ENCODE measurements around the gene MYO18B.
A peak's percentile ranks its signal among the peaks of the same experiment; 100 is the strongest.

The MYO18B gene

GRCh38 chr22:25964961-25965730 is 223.2 kb downstream of the MYO18B start:
- peaks cover 17% of the 10 kb centered on the region for H3K9me3 ChIP-seq (ENCODE audit: insufficient read depth, low read length)
- no peak overlapping the region for H2AFZ ChIP-seq (ENCODE audit: low read depth, low read length)
- TF ChIP-seq CTCF (IDR thresholded peaks at IDR 0.05; ENCODE audit: low read depth, low read length), result no peak
- TF ChIP-seq EZH2phosphoT487 (IDR thresholded peaks at IDR 0.05; ENCODE audit: low read depth), result no peak
- no peak overlapping the region for H3K4me2 ChIP-seq (ENCODE audit: low read length)
- H3K27me3 ChIP-seq (ENCODE audit: low read depth, low read length), result no peaks in the 10 kb centered on the region
- H3K9ac ChIP-seq (ENCODE audit: low read length), result no peak overlapping the region
- H3K36me3 ChIP-seq (replicated peaks; ENCODE audit: low read depth, low read length), result peaks cover 97% of the 10 kb centered on the region
- no peaks in the 10 kb centered on the region for H4K20me1 ChIP-seq (ENCODE audit: insufficient read depth, low read length)
- no peak overlapping the region for H3K27ac ChIP-seq (ENCODE audit: low read length)
- H3K4me1 ChIP-seq (ENCODE audit: low read length), result peaks cover 48% of the 10 kb centered on the region
- no peak overlapping the region for H3K4me3 ChIP-seq (ENCODE audit: low read length)
- H3K79me2 ChIP-seq (ENCODE audit: low read length), result no peaks in the 10 kb centered on the region

GRCh38 chr22:25966448-25966913 is 224.5 kb downstream of the MYO18B start:
- no peaks in the 10 kb centered on the region for H4K20me1 ChIP-seq (ENCODE audit: insufficient read depth, low read length)
- H2AFZ ChIP-seq (ENCODE audit: low read depth, low read length), result no peak overlapping the region
- TF ChIP-seq EZH2phosphoT487 (IDR thresholded peaks at IDR 0.05; ENCODE audit: low read depth), result no peak
- H3K4me3 ChIP-seq (ENCODE audit: low read length), result no peak overlapping the region
- H3K4me1 ChIP-seq (ENCODE audit: low read length), result peaks cover 35% of the 10 kb centered on the region
- peak overlapping the region; percentile 2; the same call in 1 of the 2 replicates for H3K9ac ChIP-seq (ENCODE audit: low read length)
- no peaks in the 10 kb centered on the region for H3K27me3 ChIP-seq (ENCODE audit: low read depth, low read length)
- H3K27ac ChIP-seq (ENCODE audit: low read length), result peak overlapping the region; percentile 31; the same call in 1 of the 2 replicates
- H3K79me2 ChIP-seq (ENCODE audit: low read length), result no peaks in the 10 kb centered on the region
- peaks cover 17% of the 10 kb centered on the region for H3K9me3 ChIP-seq (ENCODE audit: insufficient read depth, low read length)
- peaks cover 97% of the 10 kb centered on the region for H3K36me3 ChIP-seq (replicated peaks; ENCODE audit: low read depth, low read length)
- H3K4me2 ChIP-seq (ENCODE audit: low read length), result peak overlapping the region; percentile 38

GRCh38 chr22:25969286-25969685 is 227.3 kb downstream of the MYO18B start:
- Histone ChIP-seq H3K9ac (ENCODE audit: low read length) (no peak overlapping the region), H3K4me3 (ENCODE audit: low read length) (no peak overlapping the region), H3K27me3 (ENCODE audit: low read depth, low read length) (no peaks in the 10 kb centered on the region), H3K79me2 (ENCODE audit: low read length) (no peaks in the 10 kb centered on the region), H3K4me2 (ENCODE audit: low read length) (no peak overlapping the region), H3K9me3 (ENCODE audit: insufficient read depth, low read length) (no peaks in the 10 kb centered on the region), H4K20me1 (ENCODE audit: insufficient read depth, low read length) (no peaks in the 10 kb centered on the region), H3K4me1 (ENCODE audit: low read length) (peaks cover 21% of the 10 kb centered on the region), H3K36me3 (replicated peaks; ENCODE audit: low read depth, low read length) (peaks cover 84% of the 10 kb centered on the region), H3K27ac (ENCODE audit: low read length) (no peak overlapping the region), H2AFZ (ENCODE audit: low read depth, low read length) (no peak overlapping the region)
- TF ChIP-seq EZH2phosphoT487 (IDR thresholded peaks at IDR 0.05; ENCODE audit: low read depth) (no peak), CTCF (IDR thresholded peaks at IDR 0.05; ENCODE audit: low read depth, low read length) (no peak)

DNA sequence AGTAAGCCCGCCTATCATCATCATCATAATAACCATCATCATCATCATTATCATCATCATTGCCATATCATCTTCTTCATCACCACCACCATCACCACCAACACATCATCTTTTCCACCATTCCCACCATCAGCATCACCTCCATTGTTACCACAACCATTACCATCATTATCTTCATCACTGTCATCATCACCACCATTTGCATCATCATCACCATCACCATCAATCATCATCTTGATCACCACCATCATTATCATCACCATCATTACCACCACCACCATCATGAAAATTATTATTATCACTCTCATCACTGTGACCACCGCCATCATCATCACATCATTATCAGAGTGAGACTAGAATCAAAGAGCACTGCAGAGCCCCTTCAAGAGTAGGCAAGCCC is 227.9 kb downstream of the MYO18B start:
- Histone ChIP-seq H2AFZ (ENCODE audit: low read depth, low read length) (no peak overlapping the region), H3K4me1 (ENCODE audit: low read length) (peaks cover 21% of the 10 kb centered on the region), H3K9me3 (ENCODE audit: insufficient read depth, low read length) (no peaks in the 10 kb centered on the region), H3K27me3 (ENCODE audit: low read depth, low read length) (no peaks in the 10 kb centered on the region), H3K4me3 (ENCODE audit: low read length) (no peak overlapping the region), H3K27ac (ENCODE audit: low read length) (no peak overlapping the region), H3K9ac (ENCODE audit: low read length) (no peak overlapping the region), H3K36me3 (replicated peaks; ENCODE audit: low read depth, low read length) (peaks cover 83% of the 10 kb centered on the region), H3K4me2 (ENCODE audit: low read length) (no peak overlapping the region), H4K20me1 (ENCODE audit: insufficient read depth, low read length) (no peaks in the 10 kb centered on the region), H3K79me2 (ENCODE audit: low read length) (no peaks in the 10 kb centered on the region)
- TF ChIP-seq CTCF (IDR thresholded peaks at IDR 0.05; ENCODE audit: low read depth, low read length), result no peak
- no peak for TF ChIP-seq EZH2phosphoT487 (IDR thresholded peaks at IDR 0.05; ENCODE audit: low read depth)
